22Rv1 (cell line): ENCODE results near the gene DDX25.

ENCODE experiments used
- ZFX ChIP-seq: fragments of 450-650 bp; IDR thresholded peaks from 2 replicates; pipeline ENCODE4 v1.6.1; 2017; ENCODE audit warnings: antibody characterized with exemption, borderline replicate concordance
- TF ChIP-seq, protein P1 (sequence below): fragments of 450-650 bp; IDR thresholded peaks from 2 replicates; pipeline ENCODE4 v1.5.1; 2017; ENCODE audit warnings: mild to moderate bottlenecking

DNA sequence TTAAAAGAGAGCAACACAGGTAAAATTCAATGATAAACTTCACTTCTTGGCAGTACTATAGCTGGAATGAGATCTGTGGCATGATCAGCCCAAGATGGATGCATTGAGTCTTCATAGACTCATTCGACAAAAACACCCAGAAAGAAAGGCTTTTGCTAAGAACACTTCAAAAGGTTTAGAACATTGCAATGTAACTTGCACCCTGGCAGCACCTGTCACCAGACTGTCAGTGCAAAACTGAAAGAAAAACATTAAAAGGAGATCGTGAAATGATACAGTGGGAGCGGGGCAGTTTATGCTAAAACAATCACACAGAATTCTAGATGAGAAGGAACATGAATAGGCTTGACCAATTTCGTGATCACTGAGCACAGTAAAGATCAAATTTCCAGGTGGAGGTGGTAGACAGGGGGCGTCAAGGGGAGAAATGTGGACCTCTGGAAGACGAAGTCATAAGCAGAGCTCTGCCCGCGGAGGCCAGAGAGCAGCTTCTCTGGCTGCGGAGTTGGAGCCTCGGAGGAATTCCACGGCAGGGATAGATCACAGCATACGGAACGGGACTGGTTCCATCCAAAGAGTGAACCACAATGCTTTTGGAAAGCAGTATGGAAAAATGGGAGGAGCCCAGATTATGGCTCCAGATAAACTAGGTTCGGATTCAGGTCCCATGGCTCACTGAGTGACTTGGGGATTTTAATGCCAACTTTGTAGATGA lies 53.5 kb downstream of the DDX25 start:
- TF ChIP-seq, protein P1, sequence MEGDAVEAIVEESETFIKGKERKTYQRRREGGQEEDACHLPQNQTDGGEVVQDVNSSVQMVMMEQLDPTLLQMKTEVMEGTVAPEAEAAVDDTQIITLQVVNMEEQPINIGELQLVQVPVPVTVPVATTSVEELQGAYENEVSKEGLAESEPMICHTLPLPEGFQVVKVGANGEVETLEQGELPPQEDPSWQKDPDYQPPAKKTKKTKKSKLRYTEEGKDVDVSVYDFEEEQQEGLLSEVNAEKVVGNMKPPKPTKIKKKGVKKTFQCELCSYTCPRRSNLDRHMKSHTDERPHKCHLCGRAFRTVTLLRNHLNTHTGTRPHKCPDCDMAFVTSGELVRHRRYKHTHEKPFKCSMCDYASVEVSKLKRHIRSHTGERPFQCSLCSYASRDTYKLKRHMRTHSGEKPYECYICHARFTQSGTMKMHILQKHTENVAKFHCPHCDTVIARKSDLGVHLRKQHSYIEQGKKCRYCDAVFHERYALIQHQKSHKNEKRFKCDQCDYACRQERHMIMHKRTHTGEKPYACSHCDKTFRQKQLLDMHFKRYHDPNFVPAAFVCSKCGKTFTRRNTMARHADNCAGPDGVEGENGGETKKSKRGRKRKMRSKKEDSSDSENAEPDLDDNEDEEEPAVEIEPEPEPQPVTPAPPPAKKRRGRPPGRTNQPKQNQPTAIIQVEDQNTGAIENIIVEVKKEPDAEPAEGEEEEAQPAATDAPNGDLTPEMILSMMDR = no peak
- TF ChIP-seq ZFX = no peak
